GM23338 (cell line): Measurements from ENCODE around the gene RPL28. TPM values are rescaled to one million over a fixed set of nuclear protein-coding genes. Genes with fewer than 3 reads are reported as not detected.

Experiments used
- ATAC-seq: fragments of 200-7000 bp; cut with Tn5 transposase; 3 replicates; pipeline ENCODE4 v1.9.1; 2020
- DNase-seq: peaks from one replicate; pipeline ENCODE4 v3.0.0-alpha.2; 2015; ENCODE audit warnings: low spot score
- H2AFZ ChIP-seq: fragments of 200-600 bp; sonication (generic); 2 replicates; pipeline ENCODE4 v1.8.0; 2016; ENCODE audit warnings: antibody characterized with exemption, mild to moderate bottlenecking, moderate library complexity
- H3F3A ChIP-seq: fragments of 200-600 bp; sonication (generic); replicated peaks from 2 replicates; pipeline ENCODE4 v1.8.0; 2017; ENCODE audit warnings: antibody characterized with exemption, mixed run types, low read depth
- H3K27ac ChIP-seq: fragments of 200-600 bp; sonication (generic); 2 replicates; pipeline ENCODE4 v1.6.1; 2016; ENCODE audit warnings: low read depth
- H3K27me3 ChIP-seq: fragments of 200-600 bp; sonication (generic); 2 replicates; pipeline ENCODE4 v1.8.0; 2016; ENCODE audit warnings: mild to moderate bottlenecking, mixed run types, moderate library complexity; ENCODE audit not compliant: insufficient read depth
- H3K36me3 ChIP-seq: fragments of 200-600 bp; sonication (generic); 2 replicates; pipeline ENCODE4 v1.8.0; 2016; ENCODE audit warnings: mild to moderate bottlenecking; ENCODE audit not compliant: insufficient read depth
- H3K4me1 ChIP-seq: fragments of 200-600 bp; sonication (generic); 2 replicates; pipeline ENCODE4 v1.8.0; 2016; ENCODE audit warnings: mild to moderate bottlenecking, moderate library complexity; ENCODE audit not compliant: insufficient read depth
- H3K4me2 ChIP-seq: fragments of 200-600 bp; sonication (generic); 2 replicates; pipeline ENCODE4 v1.7.1; 2017; ENCODE audit warnings: mixed run types
- H3K4me3 ChIP-seq: fragments of 200-600 bp; sonication (generic); 2 replicates; pipeline ENCODE4 v1.6.1; 2016; ENCODE audit warnings: mixed run types
- H3K79me2 ChIP-seq: fragments of 200-600 bp; sonication (generic); replicated peaks from 2 replicates; pipeline ENCODE4 v1.8.0; 2017; ENCODE audit warnings: mild to moderate bottlenecking; ENCODE audit not compliant: insufficient read depth
- H3K9me2 ChIP-seq: fragments of 200-600 bp; sonication (generic); 2 replicates; pipeline ENCODE4 v1.8.0; 2017; ENCODE audit not compliant: insufficient read depth
- H4K20me1 ChIP-seq: fragments of 200-600 bp; sonication (generic); replicated peaks from 2 replicates; pipeline ENCODE4 v1.8.0; 2017; ENCODE audit warnings: mild to moderate bottlenecking; ENCODE audit not compliant: insufficient read depth
- H3K27ac Mint-ChIP-seq: 2 replicates; pipeline ENCODE4 v1.8.0; 2020; ENCODE audit warnings: inconsistent platforms, mild to moderate bottlenecking, moderate library complexity, mixed read lengths
- H3K27me3 Mint-ChIP-seq: 3 replicates; pipeline ENCODE4 v1.8.0; 2022; ENCODE audit warnings: low read depth, mild to moderate bottlenecking, moderate library complexity, mixed read lengths, inconsistent platforms; ENCODE audit not compliant: insufficient read depth, poor library complexity
- H3K36me3 Mint-ChIP-seq: 3 replicates; pipeline ENCODE4 v1.8.0; 2021; ENCODE audit warnings: low read depth, mild to moderate bottlenecking, inconsistent platforms, moderate library complexity, mixed read lengths
- H3K4me1 Mint-ChIP-seq: 3 replicates; pipeline ENCODE4 v1.8.0; 2020; ENCODE audit warnings: mild to moderate bottlenecking, inconsistent platforms, mixed read lengths
- H3K4me3 Mint-ChIP-seq: 3 replicates; pipeline ENCODE4 v1.8.0; 2021; ENCODE audit warnings: moderate library complexity, mild to moderate bottlenecking, inconsistent platforms, mixed read lengths
- H3K9me3 Mint-ChIP-seq: 3 replicates; pipeline ENCODE4 v1.8.0; 2020; ENCODE audit warnings: moderate library complexity, mild to moderate bottlenecking, inconsistent platforms, mixed read lengths
- CREB1 ChIP-seq: fragments of 250-450 bp; sonication (Bioruptor Pico); IDR thresholded peaks from 2 replicates; pipeline ENCODE4 v1.5.0; 2020; ENCODE audit warnings: low read depth, mild to moderate bottlenecking, moderate library complexity
- CTCF ChIP-seq, 2 experiments: fragments of 200-600 bp in 1 of 2; sonication (generic) in 1 of 2; conservative IDR thresholded peaks; 2 replicates each; pipeline versions ENCODE4 v1.5.1 to v1.6.1; 2016 to 2017; ENCODE audit warnings: antibody characterized with exemption in 2 of 2, low read depth in 2 of 2, mild to moderate bottlenecking in 2 of 2, moderate library complexity in 1 of 2
- EZH2 ChIP-seq: fragments of 200-600 bp; sonication (generic); IDR thresholded peaks from one replicate; pipeline ENCODE4 v1.8.0; 2017; ENCODE audit warnings: antibody characterized with exemption, mild to moderate bottlenecking, low read depth; ENCODE audit not compliant: unreplicated experiment
- JUNB ChIP-seq: IDR thresholded peaks from one replicate; pipeline ENCODE4 v1.6.1; 2016; ENCODE audit warnings: antibody characterized with exemption; ENCODE audit not compliant: unreplicated experiment
- NANOG ChIP-seq: IDR thresholded peaks from 2 replicates; pipeline ENCODE4 v1.6.1; 2016; ENCODE audit warnings: antibody characterized with exemption, borderline replicate concordance
- REST ChIP-seq: IDR thresholded peaks from one replicate; pipeline ENCODE4 v1.6.1; 2018; ENCODE audit warnings: antibody characterized with exemption; ENCODE audit not compliant: unreplicated experiment
- STAT1 ChIP-seq: IDR thresholded peaks from one replicate; pipeline ENCODE4 v1.6.1; 2016; ENCODE audit warnings: antibody characterized with exemption; ENCODE audit not compliant: unreplicated experiment
- ZNF114 ChIP-seq: fragments of 250-450 bp; sonication (Bioruptor Pico); IDR thresholded peaks from 2 replicates; pipeline ENCODE4 v1.5.0; 2020; ENCODE audit warnings: mild to moderate bottlenecking, moderate library complexity
- polyA plus RNA-seq: library from polyadenylated mRNA; unstranded; fragments of >200 nt; fragmentation: Nextera tagmentation; extraction: Ambion mirVana; gene quantifications from 2 replicates; pipeline ENCODE4 v1.2.1, GENCODE V29; 2016
- total RNA-seq: library from RNA; depleted of rRNA; stranded (reverse); fragments of >200 nt; shearing (Covaris generic); gene quantifications from 2 replicates; pipeline ENCODE4 v1.2.3, GENCODE V29; 2014
- TF ChIP-seq, protein P1 (sequence below): IDR thresholded peaks from 2 replicates; pipeline ENCODE4 v1.6.1; 2016; ENCODE audit warnings: antibody characterized with exemption
- TF ChIP-seq, protein P2 (sequence below): fragments of 250-450 bp; sonication (Bioruptor Pico); IDR thresholded peaks from 2 replicates; pipeline ENCODE4 v1.5.0; 2020; ENCODE audit warnings: mild to moderate bottlenecking, moderate library complexity

RPL28 gene
- total and polyA plus RNA-seq, 2 experiments from 2014 or later: 737 to 1,528 TPM

DNA sequence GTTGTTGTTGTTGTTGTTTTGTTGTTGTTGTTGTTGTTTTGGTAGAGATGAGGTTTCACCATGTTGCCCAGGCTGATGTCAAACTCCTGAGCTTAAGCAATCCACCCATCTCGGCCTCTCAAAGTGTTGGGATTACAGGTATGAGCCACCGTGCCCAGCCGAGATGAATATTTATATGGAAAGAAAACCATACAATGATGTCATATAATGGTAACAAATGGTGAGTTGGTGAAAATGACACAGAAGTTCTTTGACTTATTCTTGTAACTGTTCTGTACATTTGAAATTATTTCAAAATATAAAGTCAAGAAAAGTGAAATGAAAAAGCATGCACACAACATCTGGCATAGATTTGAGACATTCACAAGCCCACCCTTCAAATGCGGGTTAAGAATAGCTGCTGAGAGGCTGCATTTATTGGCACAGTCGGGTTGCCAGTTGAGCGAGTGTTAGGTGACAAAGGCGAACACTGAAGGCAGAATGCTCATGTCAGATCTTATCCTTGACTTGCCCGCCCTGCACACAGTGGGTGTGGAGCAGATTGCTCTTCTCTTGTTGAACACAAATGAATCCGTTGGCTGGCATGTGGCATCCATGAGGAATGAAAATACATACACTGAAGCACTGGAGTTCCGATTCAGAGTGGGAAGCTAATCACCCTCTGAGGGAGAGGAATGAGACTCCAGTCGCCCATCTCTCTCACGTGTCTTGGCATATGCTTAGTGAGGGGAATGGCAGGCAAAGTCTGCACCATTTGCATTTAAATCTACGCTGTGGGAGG is 37.7 kb downstream of the RPL28 start (continued):
- no peak for TF ChIP-seq NANOG
- TF ChIP-seq JUNB: no peak
- TF ChIP-seq EZH2: no peak
- TF ChIP-seq, protein P1, sequence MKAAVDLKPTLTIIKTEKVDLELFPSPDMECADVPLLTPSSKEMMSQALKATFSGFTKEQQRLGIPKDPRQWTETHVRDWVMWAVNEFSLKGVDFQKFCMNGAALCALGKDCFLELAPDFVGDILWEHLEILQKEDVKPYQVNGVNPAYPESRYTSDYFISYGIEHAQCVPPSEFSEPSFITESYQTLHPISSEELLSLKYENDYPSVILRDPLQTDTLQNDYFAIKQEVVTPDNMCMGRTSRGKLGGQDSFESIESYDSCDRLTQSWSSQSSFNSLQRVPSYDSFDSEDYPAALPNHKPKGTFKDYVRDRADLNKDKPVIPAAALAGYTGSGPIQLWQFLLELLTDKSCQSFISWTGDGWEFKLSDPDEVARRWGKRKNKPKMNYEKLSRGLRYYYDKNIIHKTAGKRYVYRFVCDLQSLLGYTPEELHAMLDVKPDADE: no peak
- no peak for TF ChIP-seq CREB1 (CRISPR knock-in tag)
- no peak for TF ChIP-seq STAT1
- TF ChIP-seq ZNF114 (CRISPR knock-in tag): no peak
- no peak for TF ChIP-seq REST
- TF ChIP-seq CTCF (conservative IDR thresholded peaks at IDR 0.05; ENCODE audit: low read depth in 2 of 2): no peak

- Histone ChIP-seq H3F3A (no peaks in the 10 kb centered on the region), H3K4me3 (no peak overlapping the region), H3K36me3 (no peaks in the 10 kb centered on the region), H3K27me3 (no peaks in the 10 kb centered on the region), H3K9me2 (no peaks in the 10 kb centered on the region), H3K4me1 (0 out of 2 replicates have a peak, but pooled peaks cover 7% of the 10 kb centered on the region), H3K79me2 (no peaks in the 10 kb centered on the region), H4K20me1 (no peaks in the 10 kb centered on the region), H3K27ac (no peak overlapping the region), H3K4me2 (no peak overlapping the region), H2AFZ (no peak overlapping the region)
- H3K27ac Mint-ChIP-seq: no peak overlapping the region
- H3K9me3 Mint-ChIP-seq: peaks cover 10% of the 10 kb centered on the region; the same call in 2 of the 3 replicates
- H3K4me1 Mint-ChIP-seq: peaks cover 6% of the 10 kb centered on the region
- H3K27me3 Mint-ChIP-seq: peaks cover 12% of the 10 kb centered on the region
- no peak overlapping the region for H3K4me3 Mint-ChIP-seq
- no peak for ATAC-seq
- H3K36me3 Mint-ChIP-seq: no peaks in the 10 kb centered on the region
- no peak for DNase-seq
- TF ChIP-seq, protein P2, sequence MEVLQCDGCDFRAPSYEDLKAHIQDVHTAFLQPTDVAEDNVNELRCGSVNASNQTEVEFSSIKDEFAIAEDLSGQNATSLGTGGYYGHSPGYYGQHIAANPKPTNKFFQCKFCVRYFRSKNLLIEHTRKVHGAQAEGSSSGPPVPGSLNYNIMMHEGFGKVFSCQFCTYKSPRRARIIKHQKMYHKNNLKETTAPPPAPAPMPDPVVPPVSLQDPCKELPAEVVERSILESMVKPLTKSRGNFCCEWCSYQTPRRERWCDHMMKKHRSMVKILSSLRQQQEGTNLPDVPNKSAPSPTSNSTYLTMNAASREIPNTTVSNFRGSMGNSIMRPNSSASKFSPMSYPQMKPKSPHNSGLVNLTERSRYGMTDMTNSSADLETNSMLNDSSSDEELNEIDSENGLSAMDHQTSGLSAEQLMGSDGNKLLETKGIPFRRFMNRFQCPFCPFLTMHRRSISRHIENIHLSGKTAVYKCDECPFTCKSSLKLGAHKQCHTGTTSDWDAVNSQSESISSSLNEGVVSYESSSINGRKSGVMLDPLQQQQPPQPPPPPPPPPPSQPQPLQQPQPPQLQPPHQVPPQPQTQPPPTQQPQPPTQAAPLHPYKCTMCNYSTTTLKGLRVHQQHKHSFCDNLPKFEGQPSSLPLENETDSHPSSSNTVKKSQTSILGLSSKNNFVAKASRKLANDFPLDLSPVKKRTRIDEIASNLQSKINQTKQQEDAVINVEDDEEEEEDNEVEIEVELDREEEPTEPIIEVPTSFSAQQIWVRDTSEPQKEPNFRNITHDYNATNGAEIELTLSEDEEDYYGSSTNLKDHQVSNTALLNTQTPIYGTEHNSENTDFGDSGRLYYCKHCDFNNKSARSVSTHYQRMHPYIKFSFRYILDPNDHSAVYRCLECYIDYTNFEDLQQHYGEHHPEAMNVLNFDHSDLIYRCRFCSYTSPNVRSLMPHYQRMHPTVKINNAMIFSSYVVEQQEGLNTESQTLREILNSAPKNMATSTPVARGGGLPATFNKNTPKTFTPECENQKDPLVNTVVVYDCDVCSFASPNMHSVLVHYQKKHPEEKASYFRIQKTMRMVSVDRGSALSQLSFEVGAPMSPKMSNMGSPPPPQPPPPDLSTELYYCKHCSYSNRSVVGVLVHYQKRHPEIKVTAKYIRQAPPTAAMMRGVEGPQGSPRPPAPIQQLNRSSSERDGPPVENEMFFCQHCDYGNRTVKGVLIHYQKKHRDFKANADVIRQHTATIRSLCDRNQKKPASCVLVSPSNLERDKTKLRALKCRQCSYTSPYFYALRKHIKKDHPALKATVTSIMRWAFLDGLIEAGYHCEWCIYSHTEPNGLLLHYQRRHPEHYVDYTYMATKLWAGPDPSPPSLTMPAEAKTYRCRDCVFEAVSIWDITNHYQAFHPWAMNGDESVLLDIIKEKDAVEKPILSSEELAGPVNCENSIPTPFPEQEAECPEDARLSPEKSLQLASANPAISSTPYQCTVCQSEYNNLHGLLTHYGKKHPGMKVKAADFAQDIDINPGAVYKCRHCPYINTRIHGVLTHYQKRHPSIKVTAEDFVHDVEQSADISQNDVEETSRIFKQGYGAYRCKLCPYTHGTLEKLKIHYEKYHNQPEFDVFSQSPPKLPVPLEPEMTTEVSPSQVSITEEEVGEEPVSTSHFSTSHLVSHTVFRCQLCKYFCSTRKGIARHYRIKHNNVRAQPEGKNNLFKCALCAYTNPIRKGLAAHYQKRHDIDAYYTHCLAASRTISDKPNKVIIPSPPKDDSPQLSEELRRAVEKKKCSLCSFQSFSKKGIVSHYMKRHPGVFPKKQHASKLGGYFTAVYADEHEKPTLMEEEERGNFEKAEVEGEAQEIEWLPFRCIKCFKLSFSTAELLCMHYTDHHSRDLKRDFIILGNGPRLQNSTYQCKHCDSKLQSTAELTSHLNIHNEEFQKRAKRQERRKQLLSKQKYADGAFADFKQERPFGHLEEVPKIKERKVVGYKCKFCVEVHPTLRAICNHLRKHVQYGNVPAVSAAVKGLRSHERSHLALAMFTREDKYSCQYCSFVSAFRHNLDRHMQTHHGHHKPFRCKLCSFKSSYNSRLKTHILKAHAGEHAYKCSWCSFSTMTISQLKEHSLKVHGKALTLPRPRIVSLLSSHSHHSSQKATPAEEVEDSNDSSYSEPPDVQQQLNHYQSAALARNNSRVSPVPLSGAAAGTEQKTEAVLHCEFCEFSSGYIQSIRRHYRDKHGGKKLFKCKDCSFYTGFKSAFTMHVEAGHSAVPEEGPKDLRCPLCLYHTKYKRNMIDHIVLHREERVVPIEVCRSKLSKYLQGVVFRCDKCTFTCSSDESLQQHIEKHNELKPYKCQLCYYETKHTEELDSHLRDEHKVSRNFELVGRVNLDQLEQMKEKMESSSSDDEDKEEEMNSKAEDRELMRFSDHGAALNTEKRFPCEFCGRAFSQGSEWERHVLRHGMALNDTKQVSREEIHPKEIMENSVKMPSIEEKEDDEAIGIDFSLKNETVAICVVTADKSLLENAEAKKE (CRISPR knock-in tag): no peak
- no peak for TF ChIP-seq CREB1 (CRISPR knock-in tag)
Observed at GRCh38 chr19:55424518-55424917, 38.8 kb downstream of the RPL28 start.
